NB4 (cell line): Measurements from ENCODE around the gene DPP7.

ENCODE experiments used
- DNase-seq: peaks from one replicate; pipeline ENCODE4 v3.0.0; 2010; ENCODE audit warnings: low read depth
- H3K4me3 ChIP-seq: one replicate; pipeline ENCODE4 v1.5.1; 2011; ENCODE audit warnings: mild to moderate bottlenecking, low read depth, low read length, moderate library complexity
- MAX ChIP-seq: IDR thresholded peaks from 2 replicates; pipeline ENCODE4 v1.6.1; 2011; ENCODE audit warnings: low read depth, low read length
- MYC ChIP-seq: IDR thresholded peaks from 2 replicates; pipeline ENCODE4 v1.6.1; 2011; ENCODE audit warnings: low read depth, low read length
- POLR2A ChIP-seq: IDR thresholded peaks from 2 replicates; pipeline ENCODE4 v1.6.1; 2011; ENCODE audit warnings: mild to moderate bottlenecking; ENCODE audit not compliant: insufficient read length; ENCODE audit errors: extremely low read depth
- TF ChIP-seq, protein P1 (sequence below): IDR thresholded peaks from one replicate; pipeline ENCODE4 v1.5.1; 2012; ENCODE audit warnings: low read depth, low read length

The DPP7 gene

GRCh38 chr9:137077758-137078693 is 36.5 kb downstream of the DPP7 start:
- no peak for DNase-seq
- TF ChIP-seq MYC (no peak), POLR2A (no peak), MAX (no peak)
- TF ChIP-seq, protein P1, sequence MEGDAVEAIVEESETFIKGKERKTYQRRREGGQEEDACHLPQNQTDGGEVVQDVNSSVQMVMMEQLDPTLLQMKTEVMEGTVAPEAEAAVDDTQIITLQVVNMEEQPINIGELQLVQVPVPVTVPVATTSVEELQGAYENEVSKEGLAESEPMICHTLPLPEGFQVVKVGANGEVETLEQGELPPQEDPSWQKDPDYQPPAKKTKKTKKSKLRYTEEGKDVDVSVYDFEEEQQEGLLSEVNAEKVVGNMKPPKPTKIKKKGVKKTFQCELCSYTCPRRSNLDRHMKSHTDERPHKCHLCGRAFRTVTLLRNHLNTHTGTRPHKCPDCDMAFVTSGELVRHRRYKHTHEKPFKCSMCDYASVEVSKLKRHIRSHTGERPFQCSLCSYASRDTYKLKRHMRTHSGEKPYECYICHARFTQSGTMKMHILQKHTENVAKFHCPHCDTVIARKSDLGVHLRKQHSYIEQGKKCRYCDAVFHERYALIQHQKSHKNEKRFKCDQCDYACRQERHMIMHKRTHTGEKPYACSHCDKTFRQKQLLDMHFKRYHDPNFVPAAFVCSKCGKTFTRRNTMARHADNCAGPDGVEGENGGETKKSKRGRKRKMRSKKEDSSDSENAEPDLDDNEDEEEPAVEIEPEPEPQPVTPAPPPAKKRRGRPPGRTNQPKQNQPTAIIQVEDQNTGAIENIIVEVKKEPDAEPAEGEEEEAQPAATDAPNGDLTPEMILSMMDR = no peak
- H3K4me3 ChIP-seq = no peak overlapping the region

- TF ChIP-seq POLR2A (peak; percentile 28), MYC (no peak), MAX (peak; percentile 32; the same call in 1 of the 2 replicates)
- TF ChIP-seq, protein P1 = no peak
- H3K4me3 ChIP-seq = peak within 1 kb of the TSS; percentile 25
- peak; percentile 61 for DNase-seq
Measured at GRCh38 chr9:137077010-137077747, 37.4 kb downstream of the DPP7 start, which contains the start of gene UAP1L1. UAP1L1 (plus strand) TSS chr9:137077517; CDS start chr9:137077533, 16 bp downstream.

DNA sequence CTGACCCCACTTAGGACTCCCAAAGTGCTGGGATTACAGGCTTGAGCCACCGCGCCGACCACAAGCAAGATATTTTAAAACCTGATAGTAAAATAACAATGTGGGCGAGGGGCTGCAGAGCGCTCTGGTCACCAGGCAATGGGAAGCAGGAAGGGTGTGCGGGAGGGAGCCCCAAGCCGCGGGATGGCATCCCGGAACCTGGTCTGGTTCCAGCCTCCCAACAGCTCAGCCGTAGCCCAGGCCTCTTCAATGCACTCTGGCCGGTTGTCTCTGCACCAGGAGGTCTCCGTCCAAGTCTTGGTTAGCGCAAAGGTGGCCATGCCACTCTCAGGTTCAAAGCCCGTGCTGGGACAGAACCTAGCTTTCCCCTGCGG is 37.9 kb downstream of the DPP7 start:
- no peak overlapping the region for H3K4me3 ChIP-seq
- TF ChIP-seq MAX (no peak), MYC (no peak), POLR2A (no peak)
- TF ChIP-seq, protein P1 = no peak
- DNase-seq = no peak

- DNase-seq = peak; percentile 78
- TF ChIP-seq MAX (no peak), POLR2A (no peak), MYC (no peak)
- TF ChIP-seq, protein P1 = no peak
- no peak overlapping the region for H3K4me3 ChIP-seq
Measured at GRCh38 chr9:137075275-137075775, 39.2 kb downstream of the DPP7 start.

DNA sequence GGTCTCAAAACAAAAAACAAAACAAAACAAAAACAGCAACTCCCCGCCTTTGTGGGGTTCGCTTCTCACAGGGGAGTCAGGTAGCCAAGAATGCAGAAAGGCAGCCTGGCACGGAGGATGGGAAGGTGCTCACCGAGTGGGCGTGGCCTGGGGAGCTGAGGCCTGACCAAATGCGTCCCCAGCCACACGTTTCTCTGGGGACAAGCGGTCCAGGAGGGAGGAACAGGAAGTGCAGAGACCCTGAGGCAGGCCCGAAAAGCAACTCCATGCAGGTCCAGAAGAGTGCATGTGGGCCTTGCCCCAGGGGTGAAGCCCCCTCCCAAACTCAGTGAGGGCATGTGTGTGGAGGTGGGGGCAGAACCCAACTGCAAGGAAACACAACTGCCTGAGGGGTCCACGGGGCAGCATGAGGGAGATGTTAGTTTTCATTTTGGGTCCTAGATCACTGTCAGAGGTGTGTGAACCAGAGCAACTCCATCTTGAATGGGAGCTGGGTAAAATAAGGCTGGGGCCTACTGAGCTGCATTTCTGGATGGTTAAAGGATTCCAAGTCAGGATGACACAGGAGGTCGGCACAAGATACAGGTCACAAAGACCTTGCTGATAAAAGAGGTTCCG is 39.8 kb downstream of the DPP7 start:
- DNase-seq = peak; percentile 89
- H3K4me3 ChIP-seq = no peak overlapping the region
- TF ChIP-seq, protein P1 = no peak
- peak; percentile 78 for TF ChIP-seq MYC
- peak; percentile 25 for TF ChIP-seq POLR2A
- peak; percentile 73 for TF ChIP-seq MAX
